ENCODE measurements around the gene HOXC12. TPM values are rescaled to one million over a fixed set of nuclear protein-coding genes. Genes with fewer than 3 reads are reported as not detected.

HOXC12 gene
- total RNA-seq, 2 experiments from 2014 or later: not detected

- ATAC-seq (ENCODE audit: poor library complexity) (no peak), DNase-seq (no peak)
- CTCF ChIA-PET: interaction anchor here (0.6 to 6.3 kb wide), 18 partner anchors 7 to 211 kb away, joined by 3 to 59 read pairs (median 6); partner anchors contain the start of genes HOXC10, HOXC4, HOXC5 and SMUG1
- Histone ChIP-seq H3K36me3 (ENCODE audit: insufficient read depth, low read length) (no peaks in the 10 kb centered on the region), H3K4me1 (ENCODE audit: insufficient read depth, low read length) (peaks cover 44% of the 10 kb centered on the region), H3K4me3 (ENCODE audit: low read length) (no peak overlapping the region), H3K9me3 (ENCODE audit: control insufficient read depth in 1 of 2, insufficient read depth in 1 of 2, low read length in 2 of 2) (peaks cover 0 to 50% of the 10 kb centered on the region in 2 experiments), H3K27me3 (ENCODE audit: control insufficient read depth in 1 of 2, insufficient read depth in 2 of 2, low read length in 2 of 2) (peaks cover 93 to 96% of the 10 kb centered on the region in 2 experiments), H3K27ac (ENCODE audit: low read depth in 1 of 2, low read length in 2 of 2) (no peak overlapping the region)
- Mint-ChIP-seq H3K27me3 (peaks cover 100% of the 10 kb centered on the region), H3K9me3 (no peaks in the 10 kb centered on the region), H3K27ac (no peak overlapping the region), H3K4me3 (no peak overlapping the region), H3K36me3 (ENCODE audit: low read depth) (no peaks in the 10 kb centered on the region), H3K4me1 (ENCODE audit: low read depth) (peaks cover 34% of the 10 kb centered on the region)
- intact Hi-C loops (cut with DNase I, micrococcal nuclease): loop anchor here (5.0 to 10.0 kb wide), 3 partner anchors 359 to 377 kb away; partner anchors contain the start of genes GPR84 (in 1 of the 2) and ZNF385A (in 1 of the 2)
- TF ChIP-seq, protein P1, sequence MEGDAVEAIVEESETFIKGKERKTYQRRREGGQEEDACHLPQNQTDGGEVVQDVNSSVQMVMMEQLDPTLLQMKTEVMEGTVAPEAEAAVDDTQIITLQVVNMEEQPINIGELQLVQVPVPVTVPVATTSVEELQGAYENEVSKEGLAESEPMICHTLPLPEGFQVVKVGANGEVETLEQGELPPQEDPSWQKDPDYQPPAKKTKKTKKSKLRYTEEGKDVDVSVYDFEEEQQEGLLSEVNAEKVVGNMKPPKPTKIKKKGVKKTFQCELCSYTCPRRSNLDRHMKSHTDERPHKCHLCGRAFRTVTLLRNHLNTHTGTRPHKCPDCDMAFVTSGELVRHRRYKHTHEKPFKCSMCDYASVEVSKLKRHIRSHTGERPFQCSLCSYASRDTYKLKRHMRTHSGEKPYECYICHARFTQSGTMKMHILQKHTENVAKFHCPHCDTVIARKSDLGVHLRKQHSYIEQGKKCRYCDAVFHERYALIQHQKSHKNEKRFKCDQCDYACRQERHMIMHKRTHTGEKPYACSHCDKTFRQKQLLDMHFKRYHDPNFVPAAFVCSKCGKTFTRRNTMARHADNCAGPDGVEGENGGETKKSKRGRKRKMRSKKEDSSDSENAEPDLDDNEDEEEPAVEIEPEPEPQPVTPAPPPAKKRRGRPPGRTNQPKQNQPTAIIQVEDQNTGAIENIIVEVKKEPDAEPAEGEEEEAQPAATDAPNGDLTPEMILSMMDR (IDR thresholded peaks at IDR 0.05): no peak
- POLR2A ChIA-PET: interaction anchor here (0.8 to 1.7 kb wide), 6 partner anchors 11 to 320 kb away, joined by 3 to 8 read pairs (median 4); partner anchors contain the start of genes COPZ1 and SMUG1
Observed at GRCh38 chr12:54005531-54005852, 50.8 kb downstream of the HOXC12 start.

DNA sequence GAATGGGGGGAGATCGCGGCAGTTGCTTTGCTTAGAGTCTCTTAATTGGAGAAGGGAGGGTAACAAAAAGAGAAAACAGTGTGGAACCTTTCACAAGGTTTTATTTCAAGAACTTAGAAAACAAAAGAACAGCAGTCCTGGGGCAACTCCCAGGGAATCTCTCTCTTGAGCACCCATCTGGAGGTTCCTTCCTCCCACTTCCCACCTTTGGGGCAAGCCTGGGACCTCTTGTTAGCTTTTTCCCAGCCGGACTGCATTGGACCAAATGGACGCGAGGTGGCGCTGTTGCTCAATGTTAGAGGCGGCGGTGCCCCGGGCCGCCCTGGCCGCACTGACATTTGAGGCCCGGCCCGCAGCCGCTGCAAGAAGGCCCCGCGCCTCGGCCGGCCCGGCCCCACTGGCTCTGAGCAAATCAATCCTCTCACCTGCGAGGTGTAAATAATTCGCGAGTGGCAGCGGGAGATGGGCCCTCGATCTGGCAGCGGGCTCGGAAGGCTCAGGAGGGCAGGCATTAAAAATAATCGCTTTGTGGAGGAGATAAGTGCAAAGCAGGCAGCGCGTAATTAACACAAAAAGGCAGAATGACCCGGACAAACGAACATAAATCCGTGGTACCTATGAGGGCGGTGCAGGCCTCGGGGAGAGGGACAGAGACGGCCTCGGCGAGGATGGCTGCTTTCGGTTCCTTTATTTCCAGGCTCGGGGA is 51.3 kb downstream of the HOXC12 start:
- ATAC-seq (ENCODE audit: poor library complexity) (peak; percentile 80), DNase-seq (peak; percentile 68 to 91 (median 81))
- H3K9me3 ChIP-seq (ENCODE audit: control insufficient read depth in 1 of 2, insufficient read depth in 1 of 2, low read length in 2 of 2): peaks cover 0 to 45% of the 10 kb centered on the region in 2 experiments
- H3K36me3 Mint-ChIP-seq (ENCODE audit: low read depth): no peaks in the 10 kb centered on the region
- CTCF ChIA-PET: interaction anchor here (0.6 to 6.3 kb wide), 18 partner anchors 8 to 210 kb away, joined by 3 to 59 read pairs (median 6); partner anchors contain the start of genes HOXC10, HOXC4, HOXC5 and SMUG1
- TF ChIP-seq, protein P1 (IDR thresholded peaks at IDR 0.05): peak; percentile 93
- peaks cover 100% of the 10 kb centered on the region for H3K27me3 Mint-ChIP-seq
- no peaks in the 10 kb centered on the region for H3K36me3 ChIP-seq (ENCODE audit: insufficient read depth, low read length)
- peaks cover 93 to 96% of the 10 kb centered on the region in 2 experiments for H3K27me3 ChIP-seq (ENCODE audit: control insufficient read depth in 1 of 2, insufficient read depth in 2 of 2, low read length in 2 of 2)
- intact Hi-C loops (cut with DNase I, micrococcal nuclease): loop anchor here (1.0 to 10.0 kb wide), 7 partner anchors 185 to 376 kb away; partner anchors contain the start of genes GPR84 (in 1 of the 2) and ZNF385A (in 1 of the 2)
- H3K4me3 Mint-ChIP-seq: peak overlapping the region; percentile 84
- POLR2A ChIA-PET: interaction anchor here (0.8 to 1.7 kb wide), 7 partner anchors 10 to 319 kb away, joined by 3 to 8 read pairs (median 4); partner anchors contain the start of genes COPZ1 and SMUG1
- H3K9me3 Mint-ChIP-seq: no peaks in the 10 kb centered on the region
- no peak overlapping the region for H3K27ac ChIP-seq (ENCODE audit: low read depth in 1 of 2, low read length in 2 of 2)
- H3K4me3 ChIP-seq (ENCODE audit: low read length): peak overlapping the region; percentile 50
- H3K27ac Mint-ChIP-seq: no peak overlapping the region
- H3K4me1 Mint-ChIP-seq (ENCODE audit: low read depth): peaks cover 37% of the 10 kb centered on the region
- peaks cover 40% of the 10 kb centered on the region for H3K4me1 ChIP-seq (ENCODE audit: insufficient read depth, low read length)

DNA sequence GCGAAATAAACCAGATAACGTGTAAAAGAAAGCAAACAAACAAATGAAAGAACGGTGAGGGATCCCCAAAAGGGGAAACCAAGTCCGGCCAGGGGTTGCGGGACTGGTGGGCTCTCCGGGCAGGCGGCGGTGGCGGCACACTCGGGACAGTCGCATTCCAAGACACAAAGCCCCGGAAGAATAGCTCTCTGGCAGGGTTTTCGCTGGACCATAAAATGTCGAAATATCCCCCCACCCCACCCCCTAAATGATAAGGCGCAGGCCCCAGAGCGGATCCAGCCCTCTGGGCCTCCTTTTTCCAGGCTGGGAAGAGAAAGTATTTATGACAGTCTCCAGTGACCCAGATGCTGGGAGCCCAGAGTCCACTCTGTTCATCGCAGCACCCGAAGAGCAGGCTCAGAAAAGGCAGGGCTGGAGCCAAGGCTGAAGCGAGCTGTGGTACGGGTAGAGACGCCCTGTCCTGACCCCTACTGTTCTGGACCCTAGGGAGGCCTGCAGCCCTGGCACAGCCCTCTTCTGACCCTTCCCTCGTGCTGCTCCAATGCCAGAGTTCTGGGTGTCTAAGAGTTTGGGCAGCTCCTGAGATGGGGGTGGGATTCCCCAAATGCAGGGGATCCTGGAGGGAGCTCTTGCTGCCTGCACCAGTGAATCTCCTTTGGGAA is 52.0 kb downstream of the HOXC12 start:
- peaks cover 46% of the 10 kb centered on the region for H3K4me1 ChIP-seq (ENCODE audit: insufficient read depth, low read length)
- H3K27ac ChIP-seq (ENCODE audit: low read depth in 1 of 2, low read length in 2 of 2): no peak overlapping the region
- no peaks in the 10 kb centered on the region for H3K36me3 Mint-ChIP-seq (ENCODE audit: low read depth)
- intact Hi-C loops (cut with DNase I, micrococcal nuclease): loop anchor here (1.0 to 10.0 kb wide), 7 partner anchors 185 to 376 kb away; partner anchors contain the start of genes GPR84 (in 1 of the 2) and ZNF385A (in 1 of the 2)
- TF ChIP-seq, protein P1 (IDR thresholded peaks at IDR 0.05): no peak
- no peak for DNase-seq
- H3K27ac Mint-ChIP-seq: no peak overlapping the region
- peak overlapping the region; percentile 84 for H3K4me3 Mint-ChIP-seq
- peaks cover 0 to 40% of the 10 kb centered on the region in 2 experiments for H3K9me3 ChIP-seq (ENCODE audit: control insufficient read depth in 1 of 2, insufficient read depth in 1 of 2, low read length in 2 of 2)
- ATAC-seq (ENCODE audit: poor library complexity): no peak
- no peaks in the 10 kb centered on the region for H3K36me3 ChIP-seq (ENCODE audit: insufficient read depth, low read length)
- POLR2A ChIA-PET: interaction anchor here (0.8 to 1.7 kb wide), 9 partner anchors 10 to 318 kb away, joined by 3 to 8 read pairs (median 4); partner anchors contain the start of genes COPZ1 and SMUG1
- H3K4me1 Mint-ChIP-seq (ENCODE audit: low read depth): peaks cover 44% of the 10 kb centered on the region
- peaks cover 100% of the 10 kb centered on the region for H3K27me3 Mint-ChIP-seq
- H3K4me3 ChIP-seq (ENCODE audit: low read length): peak overlapping the region; percentile 50
- CTCF ChIA-PET: interaction anchor here (0.5 to 6.3 kb wide), 14 partner anchors 16 to 320 kb away, joined by 3 to 59 read pairs (median 6); partner anchors contain the start of genes HOXC10 and HOXC5
- no peaks in the 10 kb centered on the region for H3K9me3 Mint-ChIP-seq
- H3K27me3 ChIP-seq (ENCODE audit: control insufficient read depth in 1 of 2, insufficient read depth in 2 of 2, low read length in 2 of 2): peaks cover 92 to 96% of the 10 kb centered on the region in 2 experiments

Measured in CD4-positive, alpha-beta T cell (primary cell).